HTR-8/SVneo (cell line): ENCODE data around the gene SLC6A5.
A peak's percentile ranks its signal among the peaks of the same experiment; 100 is the strongest.

Experiments
- DNase-seq: peaks from one replicate; pipeline ENCODE4 v3.0.0; 2011; ENCODE audit warnings: low spot score, mixed read lengths; ENCODE audit not compliant: insufficient read length
- FAIRE-seq: peaks from 2 replicates; lab custom pipeline; 2011; peaks lifted over from hg19 to GRCh38; lab: Jason Lieb, UNC

Gene SLC6A5

GRCh38 chr11:20617346-20618005, 18.1 kb downstream of the SLC6A5 start:
- FAIRE-seq (no peak), DNase-seq (no peak)

- FAIRE-seq (no peak), DNase-seq (no peak)
Observed at GRCh38 chr11:20618083-20618482, 18.7 kb downstream of the SLC6A5 start.

GRCh38 chr11:20620988-20621387, 21.6 kb downstream of the SLC6A5 start:
- DNase-seq, result no peak
- no peak for FAIRE-seq

- no peak for FAIRE-seq
- DNase-seq, result no peak
Observed at GRCh38 chr11:20621679-20622078, 22.3 kb downstream of the SLC6A5 start.

GRCh38 chr11:20623252-20623651, 23.8 kb downstream of the SLC6A5 start:
- DNase-seq, result no peak

DNA sequence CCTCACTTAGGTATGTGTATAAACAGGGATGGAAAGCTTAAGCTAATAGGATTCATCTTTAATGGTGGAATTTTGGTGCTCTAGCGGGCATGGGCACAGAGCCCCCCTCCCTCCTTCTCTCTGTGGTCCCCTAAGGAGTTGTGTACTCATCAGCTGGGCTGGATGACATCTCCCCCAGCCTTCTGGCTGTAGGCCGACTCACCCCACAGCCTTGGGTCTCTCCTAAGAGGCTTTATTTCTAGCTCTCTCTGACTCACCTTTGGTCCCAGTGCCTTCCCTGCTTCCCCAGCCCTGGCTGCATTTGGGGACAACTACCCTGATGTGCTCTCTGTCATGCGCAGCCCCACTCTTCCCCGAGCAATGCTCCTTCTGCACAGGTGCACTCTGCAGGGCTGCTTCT, 26.9 kb downstream of the SLC6A5 start:
- FAIRE-seq (no peak), DNase-seq (no peak)

More at GRCh38 chr11:20623252-20623651, 23.8 kb downstream of the SLC6A5 start:
- no peak for FAIRE-seq

GRCh38 chr11:20627026-20627425, 27.6 kb downstream of the SLC6A5 start:
- DNase-seq (no peak), FAIRE-seq (no peak)

GRCh38 chr11:20627701-20628100, 28.3 kb downstream of the SLC6A5 start:
- FAIRE-seq (no peak), DNase-seq (no peak)

GRCh38 chr11:20631519-20632168, 32.2 kb downstream of the SLC6A5 start:
- no peak for DNase-seq
- FAIRE-seq, result no peak

- DNase-seq (no peak), FAIRE-seq (no peak)
Observed at GRCh38 chr11:20632169-20632532, 32.7 kb downstream of the SLC6A5 start.

DNA sequence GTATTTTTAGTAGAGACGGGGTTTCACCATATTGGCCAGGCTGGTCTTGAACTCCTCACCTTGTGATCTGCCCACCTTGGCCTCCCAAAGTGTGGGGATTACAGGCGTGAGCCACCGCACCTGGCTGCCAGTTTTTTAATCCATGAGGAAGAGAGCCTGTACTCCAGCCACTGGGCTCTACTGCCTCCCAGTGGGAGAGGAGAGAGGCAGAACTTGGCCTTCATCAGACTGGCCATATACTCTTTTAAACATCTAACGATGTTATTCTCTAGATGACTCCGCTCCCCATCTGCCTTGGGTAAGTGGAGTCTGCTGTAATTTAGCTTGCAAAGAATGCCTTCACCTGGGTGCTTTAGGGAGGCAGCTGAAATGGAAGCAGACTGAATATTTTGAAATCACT, 34.6 kb downstream of the SLC6A5 start:
- DNase-seq (no peak), FAIRE-seq (no peak)

- FAIRE-seq, result no peak
- DNase-seq, result no peak
Observed at GRCh38 chr11:20634781-20635180, 35.4 kb downstream of the SLC6A5 start.

DNA sequence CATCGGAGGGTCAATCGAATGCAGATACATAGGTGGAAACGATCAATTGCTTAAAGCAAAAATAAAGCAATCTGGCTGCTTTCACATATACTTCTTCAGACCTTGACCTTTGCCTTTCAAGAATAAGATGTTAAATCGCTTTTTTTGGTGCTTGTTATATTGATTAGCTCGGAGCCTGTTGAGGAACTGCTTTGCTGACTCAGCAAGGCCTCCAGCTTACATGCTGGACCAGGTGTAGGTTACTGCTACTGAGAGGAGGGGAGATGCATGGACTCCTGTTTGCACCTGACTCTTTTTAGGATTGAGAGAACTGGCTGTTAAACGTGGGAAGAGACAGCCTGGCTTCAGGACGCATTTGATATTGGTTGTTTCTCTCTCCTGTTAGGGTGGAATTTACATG, 38.7 kb downstream of the SLC6A5 start:
- FAIRE-seq, result no peak
- DNase-seq, result no peak

- FAIRE-seq, result no peak
- DNase-seq, result no peak
Observed at GRCh38 chr11:20639688-20640087, 40.3 kb downstream of the SLC6A5 start.

GRCh38 chr11:20640401-20640800, 41.0 kb downstream of the SLC6A5 start:
- DNase-seq (no peak), FAIRE-seq (no peak)

DNA sequence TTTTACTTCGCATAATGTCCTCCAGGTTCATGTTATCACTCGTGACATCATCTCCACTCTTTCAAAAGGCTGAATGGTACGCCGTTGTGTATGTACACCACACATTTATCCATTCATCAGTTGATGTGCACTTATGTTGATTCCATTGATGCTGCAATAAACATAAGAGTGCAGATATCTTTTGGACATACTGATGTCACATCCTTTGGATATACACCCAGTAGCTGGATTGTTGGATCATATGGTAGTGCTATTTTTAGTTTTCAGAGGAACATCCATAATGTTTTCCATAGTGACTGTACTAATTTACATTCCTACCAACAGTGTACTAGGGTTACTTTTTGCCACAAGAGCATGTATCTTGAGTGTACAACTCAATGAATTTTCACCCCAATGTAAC, 45.0 kb downstream of the SLC6A5 start:
- FAIRE-seq, result peak; percentile 59
- no peak for DNase-seq

- DNase-seq, result peak; percentile 54
- no peak for FAIRE-seq
Observed at GRCh38 chr11:20647976-20648565, 48.7 kb downstream of the SLC6A5 start.

DNA sequence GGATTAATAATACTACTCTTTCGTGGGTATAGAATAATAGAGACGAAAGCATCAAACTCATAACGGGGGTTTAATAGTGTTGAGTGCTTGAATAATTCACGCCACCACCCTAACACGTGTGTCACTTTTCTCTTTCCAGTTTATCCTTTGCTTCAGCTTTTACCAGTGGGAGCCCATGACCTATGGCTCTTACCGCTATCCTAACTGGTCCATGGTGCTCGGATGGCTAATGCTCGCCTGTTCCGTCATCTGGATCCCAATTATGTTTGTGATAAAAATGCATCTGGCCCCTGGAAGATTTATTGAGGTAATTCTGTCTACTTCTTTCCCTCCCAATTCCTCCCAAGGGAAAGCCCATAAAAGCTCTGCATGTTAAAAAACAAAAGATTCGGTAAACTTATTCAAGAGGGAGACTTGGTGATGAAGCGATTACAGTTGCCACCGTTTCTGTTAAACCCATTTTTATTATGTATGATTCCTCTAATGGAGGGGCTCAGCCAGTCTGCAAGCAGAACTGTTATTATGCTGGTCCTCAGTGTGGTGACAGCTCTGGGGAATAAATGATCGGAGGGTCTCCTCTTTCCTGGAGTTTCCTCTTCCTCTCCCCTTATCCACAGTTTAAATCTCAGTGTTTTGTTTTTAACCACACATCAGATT, 52.9 kb downstream of the SLC6A5 start:
- FAIRE-seq (no peak), DNase-seq (no peak)

DNA sequence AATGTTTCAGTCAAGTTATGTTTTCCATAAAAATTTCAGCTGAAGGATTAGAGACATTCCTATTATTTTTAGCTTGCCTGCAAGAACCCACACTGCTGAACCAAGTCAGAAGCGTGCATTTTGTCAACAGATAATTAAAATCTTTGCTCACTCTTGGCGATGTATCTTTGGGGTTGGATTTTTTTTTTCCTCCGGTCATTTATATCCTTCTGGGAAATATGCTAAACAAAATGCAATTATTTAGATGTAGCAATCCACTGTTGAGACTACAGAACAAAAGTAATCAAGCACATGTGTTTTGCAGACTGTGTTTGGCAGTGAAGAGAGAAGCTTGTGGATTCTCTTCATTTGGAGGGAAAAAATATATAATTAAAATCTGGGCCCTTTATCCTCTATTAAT, 54.6 kb downstream of the SLC6A5 start:
- FAIRE-seq (no peak), DNase-seq (no peak)

DNA sequence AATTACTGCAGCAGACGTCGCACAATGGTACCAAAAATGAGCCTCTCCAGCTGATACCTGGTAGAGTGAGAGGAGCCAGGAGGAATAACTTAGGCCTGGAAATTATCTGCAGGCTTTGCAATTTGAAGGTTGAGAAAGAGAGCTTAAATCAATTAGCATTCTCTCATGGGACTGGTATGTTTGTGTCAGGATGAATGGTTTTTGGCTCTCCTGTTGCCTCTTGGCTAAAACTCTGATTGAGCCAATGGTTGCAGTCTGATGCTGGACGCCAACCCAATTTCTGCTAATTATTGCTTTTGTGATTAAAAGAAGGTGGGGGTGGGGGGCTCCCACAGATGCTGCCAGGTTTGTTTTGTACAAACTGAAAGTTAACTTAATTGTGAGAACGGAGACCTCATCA, 57.5 kb downstream of the SLC6A5 start:
- DNase-seq (no peak), FAIRE-seq (no peak)

DNA sequence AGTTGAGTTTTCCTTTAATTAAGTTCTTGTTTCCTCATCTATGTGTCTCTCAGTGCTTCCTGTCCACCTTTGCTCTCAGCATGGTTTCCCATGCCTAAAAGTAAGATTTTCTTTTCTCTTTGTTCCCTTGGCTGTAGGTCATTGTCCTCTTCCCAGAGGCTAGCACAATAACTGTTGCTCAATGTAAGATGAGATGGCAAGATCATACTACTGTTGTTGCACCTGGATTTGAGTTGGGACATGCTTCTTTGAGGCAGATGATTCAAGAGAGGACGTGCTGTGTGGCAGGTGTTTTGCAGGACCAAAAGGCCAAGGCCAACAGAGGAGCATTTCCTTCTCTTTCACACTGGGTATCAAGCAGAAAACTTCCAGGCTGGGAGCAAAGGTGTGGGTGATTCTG, 58.7 kb downstream of the SLC6A5 start:
- no peak for FAIRE-seq

More for the DNA sequence above, 58.7 kb downstream of the SLC6A5 start:
- no peak for DNase-seq
